ENCODE measurements around the gene CHRNB1. TPM values are rescaled to one million over a fixed set of nuclear protein-coding genes. Genes with fewer than 3 reads are reported as not detected.

The CHRNB1 gene
- total and polyA plus RNA-seq, 2 donors (not counting 1 experiment from before 2014, with no cell fraction given): 6.2 to 7.2 TPM

DNA sequence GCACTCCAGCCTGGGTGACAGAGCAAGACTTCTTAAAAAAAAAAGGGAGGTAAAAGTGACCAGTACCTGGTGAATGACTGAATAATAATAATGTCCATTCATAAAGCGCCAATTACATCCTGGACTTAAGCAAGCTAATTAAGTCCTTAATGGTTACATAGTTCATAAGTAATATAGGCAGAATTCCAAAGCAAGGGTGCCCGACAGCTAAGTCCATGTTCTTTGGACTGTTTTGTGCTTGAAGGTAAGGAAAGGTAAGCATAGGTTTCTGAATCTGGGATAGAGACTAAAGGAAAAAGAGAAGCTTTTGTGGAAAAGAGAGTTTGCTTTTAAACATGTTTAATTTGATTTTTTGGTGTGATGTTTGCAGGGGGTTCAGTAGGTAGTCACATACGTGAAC is 49.1 kb downstream of the CHRNB1 start:
- 94% methylated on average over 2 of the region's 3 CpGs for WGBS (ENCODE audit: insufficient coverage)
- H3K4me1 Mint-ChIP-seq: peaks cover 40% of the 10 kb centered on the region
- Histone ChIP-seq H3K27ac (ENCODE audit: low read length in 2 of 2) (no peak overlapping the region), H3K4me2 (replicated peaks; ENCODE audit: low read depth, low read length, poor library complexity, severe bottlenecking) (no peak overlapping the region), H2AFZ (ENCODE audit: insufficient read depth, low read depth, low read length, poor library complexity, severe bottlenecking) (no peak overlapping the region), H3K36me3 (replicated peaks in 1 of 2; ENCODE audit: control extremely low read depth in 1 of 2, control insufficient read depth in 1 of 2, extremely low read depth in 1 of 2, insufficient read depth in 2 of 2, low read length in 1 of 2) (peaks cover under 1 to 62% of the 10 kb centered on the region in 2 experiments), H3K4me1 (ENCODE audit: control insufficient read depth in 2 of 2, insufficient read depth in 2 of 2, low read length in 2 of 2) (no peaks in the 10 kb centered on the region), H3K9me3 (ENCODE audit: control extremely low read depth in 1 of 3, control insufficient read depth in 2 of 3, insufficient read depth in 1 of 3, low read length in 2 of 3) (no peaks in the 10 kb centered on the region), H3K4me3 (ENCODE audit: control extremely low read depth in 1 of 5, extremely low read depth in 1 of 5, insufficient read depth in 1 of 5, low read depth in 2 of 5, low read length in 4 of 5) (no peak overlapping the region), H3K79me2 (ENCODE audit: control insufficient read depth, insufficient read depth, low read length) (peaks cover 72% of the 10 kb centered on the region), H3K27me3 (replicated peaks in 1 of 4; ENCODE audit: control extremely low read depth in 1 of 4, control insufficient read depth in 3 of 4, insufficient read depth in 4 of 4, low read length in 3 of 4) (no peaks in the 10 kb centered on the region), H3K9ac (ENCODE audit: low read length) (no peak overlapping the region), H4K20me1 (ENCODE audit: control insufficient read depth, insufficient read depth, low read length, poor library complexity, severe bottlenecking) (peaks cover 95% of the 10 kb centered on the region)
- intact Hi-C loops (cut with micrococcal nuclease): no loop called here
- ChIA-PET CTCF (interaction anchor here (1.4 to 4.5 kb wide), 2 partner anchors 20 to 67 kb away, joined by 4 to 21 read pairs; no protein-coding TSS in a partner anchor), POLR2A (interaction anchor here (0.5 kb wide), 1 partner anchor 193 kb away, joined by 3 read pairs; the partner anchor contains the start of gene TP53)
- ATAC-seq (ENCODE audit: low read depth) (no peak), DNase-seq (no peak)
- H3K27ac Mint-ChIP-seq: no peak overlapping the region
- TF ChIP-seq, protein P1, sequence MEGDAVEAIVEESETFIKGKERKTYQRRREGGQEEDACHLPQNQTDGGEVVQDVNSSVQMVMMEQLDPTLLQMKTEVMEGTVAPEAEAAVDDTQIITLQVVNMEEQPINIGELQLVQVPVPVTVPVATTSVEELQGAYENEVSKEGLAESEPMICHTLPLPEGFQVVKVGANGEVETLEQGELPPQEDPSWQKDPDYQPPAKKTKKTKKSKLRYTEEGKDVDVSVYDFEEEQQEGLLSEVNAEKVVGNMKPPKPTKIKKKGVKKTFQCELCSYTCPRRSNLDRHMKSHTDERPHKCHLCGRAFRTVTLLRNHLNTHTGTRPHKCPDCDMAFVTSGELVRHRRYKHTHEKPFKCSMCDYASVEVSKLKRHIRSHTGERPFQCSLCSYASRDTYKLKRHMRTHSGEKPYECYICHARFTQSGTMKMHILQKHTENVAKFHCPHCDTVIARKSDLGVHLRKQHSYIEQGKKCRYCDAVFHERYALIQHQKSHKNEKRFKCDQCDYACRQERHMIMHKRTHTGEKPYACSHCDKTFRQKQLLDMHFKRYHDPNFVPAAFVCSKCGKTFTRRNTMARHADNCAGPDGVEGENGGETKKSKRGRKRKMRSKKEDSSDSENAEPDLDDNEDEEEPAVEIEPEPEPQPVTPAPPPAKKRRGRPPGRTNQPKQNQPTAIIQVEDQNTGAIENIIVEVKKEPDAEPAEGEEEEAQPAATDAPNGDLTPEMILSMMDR (IDR thresholded peaks at IDR 0.05): no peak
- TF ChIP-seq EZH2 (IDR thresholded peaks at IDR 0.05; ENCODE audit: borderline replicate concordance, insufficient read depth, low read depth, low read length, poor library complexity, severe bottlenecking): no peak
- H3K27me3 Mint-ChIP-seq: no peaks in the 10 kb centered on the region
- no peaks in the 10 kb centered on the region for H3K9me3 Mint-ChIP-seq (ENCODE audit: insufficient read depth)
- no peak overlapping the region for H3K4me3 Mint-ChIP-seq

DNA sequence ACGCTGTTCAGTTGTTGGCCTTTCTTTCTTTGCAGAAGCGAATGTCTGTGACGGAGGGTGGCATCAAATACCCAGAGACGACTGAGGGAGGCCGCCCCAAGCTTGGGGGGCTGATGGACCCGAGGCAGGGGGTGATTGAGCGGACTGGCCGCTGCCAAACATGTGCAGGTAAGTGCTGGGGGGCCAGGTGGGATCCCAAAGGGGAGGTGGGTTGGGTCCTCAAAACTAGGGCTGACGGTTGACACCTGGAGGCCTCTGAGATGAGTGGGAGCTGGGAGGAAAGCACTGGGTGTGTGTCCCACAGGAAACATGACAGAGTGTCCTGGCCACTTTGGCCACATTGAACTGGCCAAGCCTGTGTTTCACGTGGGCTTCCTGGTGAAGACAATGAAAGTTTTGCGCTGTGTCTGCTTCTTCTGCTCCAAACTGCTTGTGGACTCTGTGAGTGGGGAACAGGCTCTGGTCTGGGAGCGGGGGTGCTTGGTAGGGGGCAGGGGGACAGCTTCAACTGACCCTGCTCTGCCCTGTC is 51.1 kb downstream of the CHRNB1 start:
- intact Hi-C loops (cut with micrococcal nuclease): no loop called here
- Histone ChIP-seq H3K9me3 (ENCODE audit: control extremely low read depth in 1 of 3, control insufficient read depth in 2 of 3, insufficient read depth in 1 of 3, low read length in 2 of 3) (no peaks in the 10 kb centered on the region), H2AFZ (ENCODE audit: insufficient read depth, low read depth, low read length, poor library complexity, severe bottlenecking) (no peak overlapping the region), H3K9ac (ENCODE audit: low read length) (no peak overlapping the region), H3K4me2 (replicated peaks; ENCODE audit: low read depth, low read length, poor library complexity, severe bottlenecking) (no peak overlapping the region), H3K79me2 (ENCODE audit: control insufficient read depth, insufficient read depth, low read length) (peaks cover 57% of the 10 kb centered on the region), H4K20me1 (ENCODE audit: control insufficient read depth, insufficient read depth, low read length, poor library complexity, severe bottlenecking) (peaks cover 79% of the 10 kb centered on the region), H3K4me1 (ENCODE audit: control insufficient read depth in 2 of 2, insufficient read depth in 2 of 2, low read length in 2 of 2) (no peaks in the 10 kb centered on the region), H3K36me3 (replicated peaks in 1 of 2; ENCODE audit: control extremely low read depth in 1 of 2, control insufficient read depth in 1 of 2, extremely low read depth in 1 of 2, insufficient read depth in 2 of 2, low read length in 1 of 2) (peaks cover 4 to 68% of the 10 kb centered on the region in 2 experiments), H3K27me3 (replicated peaks in 1 of 4; ENCODE audit: control extremely low read depth in 1 of 4, control insufficient read depth in 3 of 4, insufficient read depth in 4 of 4, low read length in 3 of 4) (no peaks in the 10 kb centered on the region), H3K4me3 (ENCODE audit: control extremely low read depth in 1 of 5, extremely low read depth in 1 of 5, insufficient read depth in 1 of 5, low read depth in 2 of 5, low read length in 4 of 5) (no peak overlapping the region), H3K27ac (ENCODE audit: low read length in 2 of 2) (no peak overlapping the region)
- H3K27ac Mint-ChIP-seq: no peak overlapping the region
- peaks cover 25% of the 10 kb centered on the region for H3K4me1 Mint-ChIP-seq
- no peaks in the 10 kb centered on the region for H3K9me3 Mint-ChIP-seq (ENCODE audit: insufficient read depth)
- TF ChIP-seq, protein P1 (IDR thresholded peaks at IDR 0.05): no peak
- no peak for TF ChIP-seq EZH2 (IDR thresholded peaks at IDR 0.05; ENCODE audit: borderline replicate concordance, insufficient read depth, low read depth, low read length, poor library complexity, severe bottlenecking)
- no peak overlapping the region for H3K4me3 Mint-ChIP-seq
- no peaks in the 10 kb centered on the region for H3K27me3 Mint-ChIP-seq
- DNase-seq (no peak), ATAC-seq (ENCODE audit: low read depth) (no peak)
- POLR2A ChIA-PET: interaction anchor here (1.0 kb wide), 1 partner anchor 76 kb away, joined by 3 read pairs; no protein-coding TSS in a partner anchor
- WGBS (ENCODE audit: insufficient coverage): 95% methylated on average over 12 of the region's 12 CpGs
- CTCF ChIA-PET: interaction anchor here (0.8 to 4.5 kb wide), 4 partner anchors 11 to 65 kb away, joined by 3 to 21 read pairs (median 5); partner anchors contain the start of gene TMEM102
